Measurements from ENCODE around the gene SLC15A5.
A peak's percentile ranks its signal among the peaks of the same experiment; 100 is the strongest.

The SLC15A5 gene, protein sequence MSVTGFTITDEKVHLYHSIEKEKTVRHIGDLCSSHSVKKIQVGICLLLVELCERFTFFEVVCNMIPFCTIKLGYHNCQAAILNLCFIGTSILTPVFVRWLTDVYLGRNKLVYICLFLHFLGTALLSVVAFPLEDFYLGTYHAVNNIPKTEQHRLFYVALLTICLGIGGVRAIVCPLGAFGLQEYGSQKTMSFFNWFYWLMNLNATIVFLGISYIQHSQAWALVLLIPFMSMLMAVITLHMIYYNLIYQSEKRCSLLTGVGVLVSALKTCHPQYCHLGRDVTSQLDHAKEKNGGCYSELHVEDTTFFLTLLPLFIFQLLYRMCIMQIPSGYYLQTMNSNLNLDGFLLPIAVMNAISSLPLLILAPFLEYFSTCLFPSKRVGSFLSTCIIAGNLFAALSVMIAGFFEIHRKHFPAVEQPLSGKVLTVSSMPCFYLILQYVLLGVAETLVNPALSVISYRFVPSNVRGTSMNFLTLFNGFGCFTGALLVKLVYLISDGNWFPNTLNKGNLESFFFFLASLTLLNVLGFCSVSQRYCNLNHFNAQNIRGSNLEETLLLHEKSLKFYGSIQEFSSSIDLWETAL

DNA sequence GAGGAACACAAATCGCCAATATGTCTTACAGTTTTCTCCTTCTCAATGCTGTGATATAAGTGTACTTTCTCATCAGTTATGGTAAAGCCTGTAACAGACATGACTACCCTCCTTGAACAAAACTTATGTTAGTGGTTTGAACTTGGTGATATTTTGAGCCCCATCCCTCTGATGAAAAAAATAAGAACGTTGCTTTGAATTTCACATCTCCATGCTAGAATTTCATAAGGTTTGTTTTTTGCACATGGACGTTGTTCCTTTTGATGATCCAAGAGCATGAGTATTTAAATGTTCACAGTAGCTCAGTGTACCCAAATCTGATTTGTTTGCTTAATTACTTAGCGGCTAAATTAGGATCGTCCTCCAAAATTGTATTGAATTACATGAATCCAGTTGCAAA, at the start of gene SLC15A5:
Gene SLC15A5, minus strand, starts transcription at position 101 of the 400 bp plus-strand sequence. Its CDS starts 0 bp downstream, at position 101.
- DNase-seq = no peak

DNA sequence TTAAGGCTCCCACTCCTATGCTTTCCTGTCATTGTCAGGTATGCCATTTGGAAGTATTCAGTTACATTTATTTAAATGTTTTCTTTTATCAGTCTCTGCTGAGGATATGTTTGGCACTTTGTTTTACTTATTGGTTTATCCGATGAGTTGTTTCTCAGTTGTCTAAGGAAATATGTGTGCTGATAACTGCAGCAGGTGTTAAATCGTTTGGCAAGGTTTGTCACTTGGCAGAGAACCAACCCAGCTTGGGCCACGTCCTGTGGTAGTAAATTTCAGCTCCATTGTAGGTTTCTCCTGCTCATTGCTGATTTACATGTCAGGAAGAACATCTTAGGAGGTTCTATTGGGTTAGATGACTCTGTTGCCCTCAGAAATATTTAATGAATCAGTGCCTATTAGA, 47.9 kb upstream of the SLC15A5 start:
- no peak for DNase-seq

- no peak for DNase-seq
These were observed 47.3 kb upstream of the SLC15A5 start for GRCh38 chr12:16324772-16325171.

- no peak for DNase-seq
These were observed 46.8 kb upstream of the SLC15A5 start for GRCh38 chr12:16324272-16324671.

- no peak for DNase-seq
These were observed 46.2 kb upstream of the SLC15A5 start for GRCh38 chr12:16323638-16324037.

GRCh38 chr12:16323010-16323409, 45.5 kb upstream of the SLC15A5 start:
- DNase-seq = peak; percentile 14

GRCh38 chr12:16310934-16311333, 33.4 kb upstream of the SLC15A5 start:
- no peak for DNase-seq

DNA sequence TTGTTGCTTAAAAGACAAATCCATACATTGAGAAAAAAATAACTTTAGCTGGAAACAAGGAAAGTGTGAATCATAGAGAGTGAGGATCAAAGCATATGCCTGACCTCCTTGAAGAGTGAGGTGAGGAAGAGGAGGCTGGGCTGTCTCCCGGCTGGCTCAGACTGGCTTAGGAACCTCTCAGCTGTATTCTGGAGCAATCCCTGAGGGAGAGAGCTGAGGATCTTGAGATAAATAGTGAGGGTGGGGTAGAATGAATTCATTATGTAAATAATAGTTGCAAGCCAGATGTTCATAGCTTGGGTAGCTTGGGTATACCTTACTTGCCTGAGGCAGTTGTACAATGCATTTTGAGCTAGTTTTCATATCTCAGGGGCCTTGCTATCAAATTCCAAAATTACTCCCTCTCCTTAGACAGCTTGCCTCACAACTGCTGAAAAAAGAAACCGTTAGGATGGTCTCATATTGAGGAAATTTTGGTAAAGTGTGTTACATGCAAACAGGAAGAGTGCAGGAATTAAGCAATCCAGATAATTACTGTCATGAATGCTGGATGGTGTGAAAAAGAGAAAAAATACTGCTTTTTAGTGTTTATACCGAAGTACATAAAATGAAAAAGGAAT, 30.5 kb upstream of the SLC15A5 start:
- no peak for DNase-seq

GRCh38 chr12:16303939-16304338, 26.5 kb upstream of the SLC15A5 start:
- DNase-seq = no peak

GRCh38 chr12:16300736-16301135, 23.3 kb upstream of the SLC15A5 start:
- DNase-seq = no peak

- DNase-seq = no peak
These were observed 22.6 kb upstream of the SLC15A5 start for GRCh38 chr12:16300122-16300521.

DNA sequence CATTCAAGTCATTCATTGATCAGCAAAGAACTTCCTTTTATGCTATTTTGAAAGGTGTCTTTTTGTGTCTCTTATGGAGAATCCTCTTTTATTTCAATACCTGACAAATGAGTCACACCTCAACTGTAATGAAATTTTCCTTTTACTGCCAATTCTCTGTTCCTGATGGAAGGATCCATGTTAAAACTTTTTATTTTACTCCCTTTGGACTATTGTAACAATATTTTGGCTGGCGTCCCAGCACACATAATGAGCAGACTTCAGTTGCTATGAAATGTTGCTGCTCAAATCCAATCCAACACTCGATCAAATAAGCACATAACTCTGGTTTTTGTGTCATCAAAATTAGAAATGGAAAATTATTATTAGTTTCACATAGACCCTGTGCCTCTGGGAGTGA, 21.9 kb upstream of the SLC15A5 start:
- DNase-seq = no peak

DNA sequence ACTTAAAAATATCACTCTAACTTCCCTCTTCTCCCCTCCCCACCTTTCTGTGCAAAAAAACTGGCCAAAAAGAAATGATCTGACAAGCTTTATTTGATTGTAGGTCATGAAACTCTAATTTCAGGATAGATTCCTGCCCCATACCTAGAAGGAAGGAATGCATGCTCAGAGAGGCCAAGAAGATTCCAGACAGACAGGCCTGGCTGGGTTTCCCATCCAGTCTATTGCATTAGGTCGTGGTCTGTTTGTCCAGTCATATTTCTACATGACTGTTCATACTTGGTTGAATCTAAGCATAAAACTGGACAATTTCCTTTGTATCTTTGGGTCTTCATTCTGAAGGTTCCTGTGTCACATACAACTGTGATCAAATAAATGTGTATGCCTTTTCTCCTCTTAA, 20.0 kb upstream of the SLC15A5 start:
- DNase-seq = no peak

DNA sequence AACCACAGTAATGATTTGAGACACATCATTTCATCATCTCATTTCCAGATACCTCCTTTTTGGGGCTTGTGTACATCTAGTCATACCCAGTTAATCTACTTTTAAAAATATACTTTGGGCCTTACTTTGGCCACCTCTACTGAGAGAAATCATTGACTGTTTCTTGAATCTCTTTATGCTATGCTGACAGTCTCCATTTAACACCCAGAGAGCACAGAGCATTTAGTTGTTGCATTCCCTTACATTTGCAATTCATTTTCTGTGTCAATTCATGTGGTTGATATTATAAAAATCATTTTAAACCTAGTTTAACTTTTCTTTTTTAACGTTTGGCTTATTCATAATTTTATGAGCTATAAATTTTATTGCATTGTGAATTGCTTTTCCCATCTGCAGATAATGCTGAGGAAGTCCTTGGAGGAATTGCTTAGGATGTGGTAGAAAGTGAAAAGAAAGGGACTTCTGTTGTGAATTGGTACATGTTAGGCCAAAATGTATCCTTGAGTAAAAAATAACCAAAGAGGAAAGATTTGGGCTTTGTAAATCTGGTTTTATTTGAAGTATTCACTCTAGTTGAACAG, 17.0 kb upstream of the SLC15A5 start:
- DNase-seq = no peak

- no peak for DNase-seq
These were observed 13.5 kb upstream of the SLC15A5 start for GRCh38 chr12:16291032-16291431.

DNA sequence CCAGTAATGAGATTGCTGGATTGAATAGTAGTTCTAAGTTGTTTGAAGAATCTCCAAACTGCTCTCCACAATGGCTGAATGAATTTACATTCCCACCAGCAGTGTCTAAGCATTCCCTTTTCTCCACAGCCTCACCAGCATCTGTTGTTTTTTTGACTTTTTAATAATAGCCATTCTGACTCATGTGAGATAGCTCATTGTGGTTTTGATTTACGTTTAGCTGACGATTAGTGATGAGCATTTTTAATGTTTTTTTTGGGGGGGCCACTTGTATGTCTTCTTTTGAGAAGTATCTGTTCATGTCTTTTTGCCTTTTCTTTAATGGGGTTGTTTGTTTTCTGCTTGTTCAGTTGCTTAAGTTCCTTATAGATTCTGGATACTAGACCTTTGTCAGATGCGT, 8.1 kb upstream of the SLC15A5 start:
- DNase-seq = peak; percentile 12

GRCh38 chr12:16282978-16283377, 5.5 kb upstream of the SLC15A5 start:
- no peak for DNase-seq

DNA sequence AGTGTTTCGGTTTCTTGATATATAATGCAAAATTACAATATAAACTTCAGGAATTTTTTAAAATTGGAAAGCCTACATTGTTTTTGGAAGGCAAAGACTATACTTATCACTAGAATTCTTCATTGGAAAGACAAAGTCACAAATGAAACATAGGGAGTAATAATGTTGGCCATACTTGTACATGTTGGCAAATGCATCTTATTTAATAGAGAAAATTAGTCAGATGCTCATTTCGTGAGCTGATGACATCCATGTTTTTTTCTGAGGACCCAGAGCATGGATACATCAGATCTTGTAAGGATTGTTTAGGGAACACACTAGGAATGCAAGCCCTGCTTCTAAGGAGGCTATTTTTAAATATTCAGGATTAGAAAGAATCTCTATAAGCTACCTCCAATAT, 4.6 kb upstream of the SLC15A5 start:
- DNase-seq = no peak

- peak; percentile 4 for DNase-seq
These were observed 3.7 kb upstream of the SLC15A5 start for GRCh38 chr12:16281157-16281556.

- DNase-seq = no peak
These were observed 5.3 kb downstream of the SLC15A5 start for GRCh38 chr12:16272222-16272621.

- DNase-seq = no peak
These were observed 6.4 kb downstream of the SLC15A5 start for GRCh38 chr12:16271062-16271461.

GRCh38 chr12:16269946-16270345, 7.5 kb downstream of the SLC15A5 start:
- no peak for DNase-seq

DNA sequence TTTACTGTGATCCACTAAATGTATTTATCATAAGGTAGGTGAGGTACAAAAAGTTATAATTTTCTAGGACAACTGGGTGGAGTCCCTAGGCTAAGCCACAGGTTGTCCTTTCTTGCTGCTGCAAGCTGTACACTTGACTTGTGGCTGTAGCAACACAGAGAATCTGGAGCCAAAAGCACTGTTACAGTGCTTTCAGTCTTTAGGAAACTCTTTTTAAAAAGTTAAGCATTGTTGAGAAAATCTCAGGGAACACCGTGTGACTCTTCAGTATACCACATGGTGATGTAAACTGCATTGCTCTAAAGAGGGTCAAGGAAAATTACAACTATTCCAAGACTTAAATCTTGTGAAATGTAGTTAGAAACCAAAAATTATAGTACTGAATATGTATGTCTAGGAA, 11.4 kb downstream of the SLC15A5 start:
- DNase-seq = no peak

GRCh38 chr12:16261944-16262475, 15.5 kb downstream of the SLC15A5 start:
- peak; percentile 10 for DNase-seq

All from HCEC 1CT (cell line).